SK-N-DZ (cell line): ENCODE data around the gene KRTAP10-2.
"Not testable (repeated sequence)": the region's sequence is repeated elsewhere in the genome, so short reads cannot be mapped to it uniquely, and the experiment has no call there.

ENCODE experiments used
- DNase-seq: peaks from one replicate; pipeline ENCODE4 v3.0.0-alpha.2; 2015; ENCODE audit warnings: low spot score

KRTAP10-2 gene

GRCh38 chr21:44568261-44568660 lies 17.0 kb upstream of the KRTAP10-2 start:
- no peak for DNase-seq

GRCh38 chr21:44567481-44568171 lies 16.3 kb upstream of the KRTAP10-2 start:
- no peak for DNase-seq

GRCh38 chr21:44566403-44566802 lies 15.1 kb upstream of the KRTAP10-2 start:
- no peak for DNase-seq

GRCh38 chr21:44564886-44565598 lies 13.7 kb upstream of the KRTAP10-2 start:
- DNase-seq = no peak

GRCh38 chr21:44564099-44564498 lies 12.8 kb upstream of the KRTAP10-2 start:
- DNase-seq = no peak

- DNase-seq = no peak
Observed at GRCh38 chr21:44558695-44559094, 7.4 kb upstream of the KRTAP10-2 start, which contains the start of gene KRTAP10-3. KRTAP10-3 (minus strand) TSS chr21:44558795; CDS start chr21:44558715, 80 bp downstream.

GRCh38 chr21:44558329-44558675 lies 7.0 kb upstream of the KRTAP10-2 start:
- not testable (repeated sequence) for DNase-seq

GRCh38 chr21:44557491-44558328 lies 6.4 kb upstream of the KRTAP10-2 start:
- DNase-seq = no peak

- no peak for DNase-seq
Observed at GRCh38 chr21:44556879-44557278, 5.6 kb upstream of the KRTAP10-2 start.

- no peak for DNase-seq
Observed at GRCh38 chr21:44555200-44555875, 4.0 kb upstream of the KRTAP10-2 start.

- no peak for DNase-seq
Observed at GRCh38 chr21:44552681-44553080, 1.4 kb upstream of the KRTAP10-2 start.

GRCh38 chr21:44552136-44552535 lies 831 bp upstream of the KRTAP10-2 start:
- no peak for DNase-seq

GRCh38 chr21:44550807-44551206 lies 498 bp downstream of the KRTAP10-2 start:
- no peak for DNase-seq

- not testable (repeated sequence) for DNase-seq
Observed at GRCh38 chr21:44550285-44550684, 1.0 kb downstream of the KRTAP10-2 start.

GRCh38 chr21:44549525-44550211 lies 1.6 kb downstream of the KRTAP10-2 start:
- DNase-seq = no peak

- no peak for DNase-seq
Observed at GRCh38 chr21:44548922-44549321, 2.4 kb downstream of the KRTAP10-2 start.

- DNase-seq = no peak
Observed at GRCh38 chr21:44548381-44548780, 2.9 kb downstream of the KRTAP10-2 start.

- DNase-seq = no peak
Observed at GRCh38 chr21:44547656-44548331, 3.5 kb downstream of the KRTAP10-2 start.

- DNase-seq = no peak
Observed at GRCh38 chr21:44544566-44544965, 6.7 kb downstream of the KRTAP10-2 start.

GRCh38 chr21:44542716-44543115 lies 8.6 kb downstream of the KRTAP10-2 start:
- no peak for DNase-seq
